Activated CD4-positive, alpha-beta T cell treated with anti-CD3 and anti-CD28 coated beads, Interleukin-2, amount 10 ng/mL, durations not matched to agents 7 days and 5 days (primary cell): Measurements from ENCODE around the gene IPO9. TPM values are rescaled to one million over a fixed set of nuclear protein-coding genes. Genes with fewer than 3 reads are reported as not detected.
A peak's percentile ranks its signal among the peaks of the same experiment; 100 is the strongest.

Source experiments
- CTCF ChIA-PET: fragments of 350-600 bp; sonication (Branson Sonifier 250); formaldehyde crosslinking; loops from one replicate; lab custom pipeline; 2021; ENCODE audit warnings: antibody characterized with exemption; lab: Charles Lee
- POLR2A ChIA-PET: fragments of 350-600 bp; sonication (Branson Sonifier 250); formaldehyde crosslinking; loops from one replicate; lab custom pipeline; 2021; ENCODE audit warnings: antibody characterized with exemption; lab: Charles Lee
- DNase-seq: peaks from one replicate; pipeline ENCODE4 v3.0.0-alpha.2; 2020
- H3K27ac Mint-ChIP-seq: one replicate; pipeline ENCODE4 v1.8.0; 2021; ENCODE audit warnings: mild to moderate bottlenecking, moderate library complexity, mixed read lengths
- H3K27me3 Mint-ChIP-seq: one replicate; pipeline ENCODE4 v1.8.0; 2021; ENCODE audit warnings: mixed read lengths
- H3K36me3 Mint-ChIP-seq: one replicate; pipeline ENCODE4 v1.8.0; 2021; ENCODE audit warnings: low read depth, mixed read lengths
- H3K4me1 Mint-ChIP-seq: one replicate; pipeline ENCODE4 v1.8.0; 2021; ENCODE audit warnings: mixed read lengths
- H3K4me3 Mint-ChIP-seq: one replicate; pipeline ENCODE4 v1.8.0; 2021; ENCODE audit warnings: mild to moderate bottlenecking, moderate library complexity, mixed read lengths
- H3K9me3 Mint-ChIP-seq: one replicate; pipeline ENCODE4 v1.8.0; 2021; ENCODE audit warnings: mixed read lengths
- total RNA-seq, 2 experiments: library from RNA; stranded (reverse); gene quantifications; one replicate each; pipeline ENCODE4 v1.2.3, GENCODE V29; 2021

IPO9 gene
- total RNA-seq: 10 to 100 TPM; 47.9 to 52.4 TPM

DNA sequence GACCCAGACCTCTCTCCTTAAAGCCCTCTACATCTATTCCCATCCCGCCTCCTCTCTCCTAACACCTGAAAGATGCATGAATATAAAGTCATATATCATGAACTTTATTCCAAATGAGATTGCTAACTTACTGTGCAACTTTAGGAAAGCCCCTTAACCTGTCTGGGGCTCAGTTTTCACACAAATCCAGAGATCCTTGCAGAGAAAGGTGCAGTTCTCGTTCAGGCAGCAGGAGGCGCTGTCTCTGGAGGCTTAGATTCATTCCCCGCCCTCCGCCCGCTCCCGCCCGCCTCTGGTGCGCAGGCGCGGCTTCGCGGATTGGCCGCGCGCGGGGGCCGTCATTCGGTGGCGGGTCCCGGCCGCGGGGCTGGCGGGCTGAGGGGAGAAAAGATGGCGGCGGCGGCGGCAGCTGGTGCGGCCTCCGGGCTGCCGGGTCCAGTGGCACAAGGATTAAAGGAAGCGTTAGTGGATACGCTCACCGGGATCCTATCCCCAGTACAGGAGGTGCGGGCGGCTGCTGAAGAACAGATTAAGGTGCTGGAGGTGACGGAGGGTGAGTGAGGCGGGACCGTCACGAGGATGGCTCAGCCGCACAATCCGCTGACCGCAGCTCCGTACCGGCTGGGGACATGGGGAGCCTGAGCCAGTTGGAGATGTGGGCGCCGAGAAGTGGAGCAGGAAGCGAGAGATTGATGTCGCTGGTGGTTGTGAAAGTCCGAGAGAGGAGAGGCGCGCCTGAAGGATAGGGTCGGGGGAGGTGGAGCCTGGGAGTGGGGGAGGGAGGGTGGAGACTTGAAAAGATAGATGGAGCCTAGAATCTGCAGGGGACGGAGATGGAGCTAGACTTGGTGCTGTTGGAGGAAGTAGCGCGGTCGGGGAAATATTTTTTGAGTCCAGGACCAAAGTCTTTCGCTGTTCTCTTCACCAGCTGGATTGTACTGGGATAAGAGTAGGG is at the start of gene IPO9:
TSS of gene IPO9 (plus strand) at position 338 of the 955 bp plus-strand sequence. CDS start at position 391, 53 bp downstream.
- Mint-ChIP-seq H3K36me3 (peaks cover 13% of the 10 kb centered on the region), H3K27ac (peak within 1 kb of the TSS; percentile 97), H3K4me3 (peak within 1 kb of the TSS; percentile 94), H3K9me3 (no peaks in the 10 kb centered on the region), H3K4me1 (peaks cover 40% of the 10 kb centered on the region), H3K27me3 (no peaks in the 10 kb centered on the region)
- peak; percentile 95 for DNase-seq
- CTCF ChIA-PET: interaction anchor here (0.6 to 2.8 kb wide), 18 partner anchors 9 to 314 kb away, joined by 3 to 15 read pairs (median 4); no protein-coding TSS in a partner anchor
- POLR2A ChIA-PET: no interaction called here

DNA sequence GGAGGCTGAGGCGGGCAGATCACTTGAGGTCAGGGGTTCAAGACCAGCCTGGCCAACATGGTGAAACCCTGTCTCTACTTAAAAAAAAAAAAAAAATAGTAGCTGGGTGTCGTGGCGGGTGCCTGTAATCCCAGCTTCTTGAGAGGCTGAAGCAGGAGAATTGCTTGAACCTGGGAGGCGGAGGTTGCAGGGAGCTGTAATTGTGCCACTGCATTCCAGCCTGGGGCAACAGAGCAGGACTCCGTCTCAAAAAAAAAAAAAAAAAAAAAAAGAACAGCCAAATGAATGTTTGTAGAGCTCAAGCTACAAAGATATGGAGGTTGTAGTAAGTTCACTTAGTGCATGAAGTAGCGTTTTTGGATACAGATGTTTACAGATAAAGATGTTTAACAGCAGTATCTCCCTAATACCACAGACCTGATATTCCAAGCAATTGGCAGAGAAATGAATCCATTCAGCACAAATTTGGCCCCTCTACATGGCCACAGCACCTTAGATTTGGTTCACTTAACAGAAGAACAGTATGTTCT is 49.5 kb upstream of the IPO9 start:
- CTCF ChIA-PET: interaction anchor here (0.7 kb wide), 2 partner anchors 25 to 117 kb away, joined by 3 read pairs; no protein-coding TSS in a partner anchor
- no peak overlapping the region for H3K27ac Mint-ChIP-seq
- no peaks in the 10 kb centered on the region for H3K36me3 Mint-ChIP-seq
- DNase-seq: no peak
- no peaks in the 10 kb centered on the region for H3K4me1 Mint-ChIP-seq
- peaks cover 8% of the 10 kb centered on the region for H3K27me3 Mint-ChIP-seq
- no peaks in the 10 kb centered on the region for H3K9me3 Mint-ChIP-seq
- POLR2A ChIA-PET: no interaction called here
- no peak overlapping the region for H3K4me3 Mint-ChIP-seq

DNA sequence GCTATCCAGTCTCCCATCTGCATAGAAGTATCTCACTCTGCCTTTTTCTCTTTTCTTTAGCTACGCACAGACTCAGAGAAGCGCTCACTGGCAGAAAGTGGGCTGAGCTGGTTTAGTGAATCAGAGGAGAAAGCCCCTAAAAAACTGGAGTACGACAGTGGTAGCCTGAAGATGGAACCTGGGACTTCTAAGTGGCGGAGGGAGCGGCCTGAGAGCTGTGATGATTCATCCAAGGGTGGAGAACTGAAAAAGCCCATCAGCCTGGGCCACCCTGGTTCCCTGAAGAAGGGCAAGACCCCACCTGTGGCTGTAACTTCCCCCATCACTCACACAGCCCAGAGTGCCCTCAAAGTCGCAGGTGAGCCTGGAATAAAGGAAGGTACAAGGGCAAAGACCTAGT is 48.0 kb upstream of the IPO9 start:
- DNase-seq: no peak
- Mint-ChIP-seq H3K4me3 (no peak overlapping the region), H3K9me3 (no peaks in the 10 kb centered on the region), H3K36me3 (no peaks in the 10 kb centered on the region), H3K27me3 (peaks cover 3% of the 10 kb centered on the region), H3K27ac (no peak overlapping the region), H3K4me1 (no peaks in the 10 kb centered on the region)
- CTCF ChIA-PET: no interaction called here
- POLR2A ChIA-PET: no interaction called here

DNA sequence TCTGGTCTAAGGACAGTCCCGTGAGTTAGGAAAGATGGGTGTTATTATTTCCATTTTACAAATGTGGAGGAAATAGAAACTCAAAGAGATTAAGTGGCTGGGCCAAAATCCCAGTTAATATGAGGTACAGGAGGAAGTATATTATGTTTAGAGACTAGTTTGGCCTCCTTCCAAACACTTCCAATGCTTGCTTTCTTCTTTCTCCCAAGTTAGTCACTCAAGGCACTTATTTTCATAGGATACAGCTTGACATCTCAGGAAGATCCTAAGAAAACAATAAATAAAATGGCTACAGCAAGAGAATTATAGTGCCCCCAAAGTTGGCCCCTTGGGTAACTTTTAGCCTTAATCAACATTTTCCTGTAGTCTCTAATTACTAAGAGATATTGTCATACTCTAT is 47.5 kb upstream of the IPO9 start:
- Mint-ChIP-seq H3K9me3 (no peaks in the 10 kb centered on the region), H3K27me3 (peaks cover 3% of the 10 kb centered on the region), H3K4me3 (no peak overlapping the region), H3K36me3 (no peaks in the 10 kb centered on the region), H3K27ac (no peak overlapping the region), H3K4me1 (no peaks in the 10 kb centered on the region)
- ChIA-PET CTCF (no interaction called here), POLR2A (no interaction called here)
- no peak for DNase-seq

DNA sequence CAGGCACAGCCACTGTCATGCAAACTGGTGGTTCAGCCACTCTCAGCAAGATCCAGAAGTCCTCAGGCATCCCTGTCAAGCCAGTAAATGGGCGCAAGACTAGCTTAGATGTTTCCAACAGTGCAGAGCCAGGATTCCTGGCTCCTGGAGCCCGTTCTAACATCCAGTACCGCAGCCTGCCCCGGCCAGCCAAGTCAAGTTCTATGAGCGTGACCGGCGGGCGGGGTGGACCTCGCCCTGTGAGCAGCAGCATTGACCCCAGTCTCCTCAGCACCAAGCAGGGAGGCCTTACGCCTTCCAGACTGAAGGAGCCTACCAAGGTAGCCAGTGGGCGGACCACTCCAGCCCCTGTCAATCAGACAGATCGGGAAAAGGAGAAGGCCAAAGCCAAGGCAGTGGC is 46.6 kb upstream of the IPO9 start:
- ChIA-PET CTCF (interaction anchor here (0.8 to 1.3 kb wide), 2 partner anchors 11 to 46 kb away, joined by 3 to 4 read pairs; no protein-coding TSS in a partner anchor), POLR2A (no interaction called here)
- H3K27me3 Mint-ChIP-seq: peaks cover 3% of the 10 kb centered on the region
- no peak overlapping the region for H3K4me3 Mint-ChIP-seq
- H3K9me3 Mint-ChIP-seq: no peaks in the 10 kb centered on the region
- H3K27ac Mint-ChIP-seq: no peak overlapping the region
- no peaks in the 10 kb centered on the region for H3K36me3 Mint-ChIP-seq
- no peak for DNase-seq
- no peaks in the 10 kb centered on the region for H3K4me1 Mint-ChIP-seq

DNA sequence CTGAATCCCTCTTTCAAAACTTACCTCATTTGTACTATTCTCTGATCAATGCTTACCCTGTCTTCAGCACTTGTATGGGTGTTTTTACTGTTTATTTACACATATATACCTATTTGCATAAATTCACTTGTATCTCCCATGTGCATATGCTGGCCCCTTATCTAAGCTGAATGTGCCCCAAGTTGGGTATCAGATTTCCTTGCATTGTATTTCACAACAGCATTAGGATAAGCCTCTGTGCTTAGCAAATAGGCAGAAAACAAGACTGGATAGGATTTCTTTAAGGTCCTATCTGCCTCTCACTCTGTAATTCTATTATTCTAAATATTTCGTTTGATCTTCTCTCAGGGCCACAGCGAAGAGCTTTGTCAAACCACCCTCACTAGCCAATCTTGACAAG is 45.9 kb upstream of the IPO9 start:
- Mint-ChIP-seq H3K36me3 (no peaks in the 10 kb centered on the region), H3K4me3 (no peak overlapping the region), H3K27ac (no peak overlapping the region), H3K4me1 (no peaks in the 10 kb centered on the region), H3K9me3 (no peaks in the 10 kb centered on the region), H3K27me3 (peaks cover 3% of the 10 kb centered on the region)
- no peak for DNase-seq
- POLR2A ChIA-PET: no interaction called here
- CTCF ChIA-PET: interaction anchor here (0.6 to 1.3 kb wide), 3 partner anchors 10 to 1688 kb away, joined by 3 to 5 read pairs (median 4); no protein-coding TSS in a partner anchor

DNA sequence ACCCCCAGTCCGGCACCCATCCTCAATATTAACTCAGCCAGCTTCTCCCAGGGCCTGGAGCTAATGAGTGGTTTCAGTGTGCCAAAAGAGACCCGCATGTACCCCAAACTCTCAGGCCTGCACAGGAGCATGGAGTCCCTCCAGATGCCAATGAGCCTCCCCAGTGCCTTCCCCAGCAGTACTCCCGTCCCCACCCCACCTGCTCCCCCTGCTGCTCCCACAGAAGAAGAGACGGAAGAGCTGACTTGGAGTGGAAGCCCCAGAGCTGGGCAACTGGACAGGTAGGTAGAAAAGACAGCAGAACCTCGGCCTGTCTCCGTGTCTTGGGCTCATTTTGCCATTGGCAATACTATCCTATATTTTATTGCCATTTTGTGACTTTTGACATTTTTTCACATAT is 45.4 kb upstream of the IPO9 start:
- Mint-ChIP-seq H3K36me3 (no peaks in the 10 kb centered on the region), H3K9me3 (no peaks in the 10 kb centered on the region), H3K4me1 (no peaks in the 10 kb centered on the region), H3K4me3 (no peak overlapping the region), H3K27me3 (peaks cover 3% of the 10 kb centered on the region), H3K27ac (no peak overlapping the region)
- POLR2A ChIA-PET: no interaction called here
- DNase-seq: no peak
- CTCF ChIA-PET: interaction anchor here (0.5 to 1.3 kb wide), 4 partner anchors 10 to 1688 kb away, joined by 3 to 5 read pairs (median 4); no protein-coding TSS in a partner anchor

DNA sequence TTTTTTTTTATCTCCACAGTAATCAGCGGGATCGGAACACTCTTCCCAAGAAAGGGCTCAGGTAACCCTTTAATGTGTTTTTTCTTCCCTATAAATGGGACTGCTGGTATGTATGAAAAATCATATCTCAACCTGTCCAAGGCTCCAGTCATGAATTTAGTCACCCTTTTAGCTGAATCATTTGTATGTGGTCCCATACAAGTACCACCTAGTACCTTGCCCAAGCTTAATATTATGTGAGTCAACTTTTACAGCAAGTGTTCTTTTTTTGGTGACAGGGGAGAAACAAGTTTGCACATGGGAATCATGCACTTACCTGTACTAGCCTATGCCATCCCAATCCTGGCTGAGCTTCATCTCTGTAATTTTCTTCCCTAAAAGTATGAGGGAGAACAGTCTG is 43.7 kb upstream of the IPO9 start:
- no peaks in the 10 kb centered on the region for H3K9me3 Mint-ChIP-seq
- no peak overlapping the region for H3K4me3 Mint-ChIP-seq
- peaks cover 2% of the 10 kb centered on the region for H3K4me1 Mint-ChIP-seq
- H3K36me3 Mint-ChIP-seq: no peaks in the 10 kb centered on the region
- CTCF ChIA-PET: interaction anchor here (1.4 kb wide), 1 partner anchor 272 kb away, joined by 3 read pairs; no protein-coding TSS in a partner anchor
- POLR2A ChIA-PET: no interaction called here
- no peak overlapping the region for H3K27ac Mint-ChIP-seq
- no peak for DNase-seq
- H3K27me3 Mint-ChIP-seq: no peaks in the 10 kb centered on the region

DNA sequence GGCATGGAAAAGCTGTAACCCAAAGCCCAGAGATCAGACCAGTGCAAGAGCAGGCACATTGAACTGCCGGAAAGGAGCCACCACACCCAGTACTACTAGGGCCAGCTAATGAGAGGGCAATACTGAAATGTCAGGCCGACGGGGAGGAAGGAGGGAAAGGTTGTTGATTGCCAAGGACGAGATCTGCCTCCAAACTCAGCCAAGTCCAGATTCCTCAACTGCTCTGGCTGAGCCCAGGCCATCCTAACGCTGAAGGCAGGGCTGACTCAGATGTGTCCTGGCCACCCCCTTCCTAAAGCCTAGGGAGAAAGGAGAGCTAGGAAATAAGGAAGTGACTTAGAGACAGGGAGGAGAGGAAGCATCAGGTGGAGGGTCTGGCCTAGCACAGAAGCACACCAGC is 42.1 kb upstream of the IPO9 start:
- CTCF ChIA-PET: no interaction called here
- H3K4me1 Mint-ChIP-seq: peaks cover 14% of the 10 kb centered on the region

DNA sequence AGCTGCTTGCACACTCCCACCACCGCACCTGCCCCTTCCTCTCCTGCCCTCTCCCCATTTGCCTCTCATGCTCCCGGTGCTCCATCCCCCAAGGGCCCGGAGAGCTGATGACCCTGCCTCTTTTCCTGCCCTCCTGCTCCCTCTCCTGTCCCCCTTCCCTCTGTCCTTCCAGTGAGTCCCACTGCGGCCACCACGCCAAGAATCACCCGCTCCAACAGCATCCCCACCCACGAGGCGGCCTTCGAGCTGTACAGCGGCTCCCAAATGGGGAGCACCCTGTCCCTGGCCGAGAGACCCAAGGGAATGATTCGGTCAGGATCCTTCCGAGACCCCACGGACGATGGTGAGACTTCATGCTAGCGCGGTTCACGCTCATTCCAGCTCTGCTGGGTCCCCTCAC is 40.7 kb upstream of the IPO9 start:
- CTCF ChIA-PET: interaction anchor here (0.7 to 1.0 kb wide), 2 partner anchors 23 to 80 kb away, joined by 3 read pairs; no protein-coding TSS in a partner anchor
- no peak for DNase-seq
- H3K4me3 Mint-ChIP-seq: no peak overlapping the region
- H3K27me3 Mint-ChIP-seq: no peaks in the 10 kb centered on the region
- no peak overlapping the region for H3K27ac Mint-ChIP-seq
- H3K9me3 Mint-ChIP-seq: no peaks in the 10 kb centered on the region
- POLR2A ChIA-PET: no interaction called here
- peaks cover 22% of the 10 kb centered on the region for H3K4me1 Mint-ChIP-seq
- H3K36me3 Mint-ChIP-seq: no peaks in the 10 kb centered on the region

More for the DNA sequence above, 42.1 kb upstream of the IPO9 start:
- DNase-seq: no peak
- H3K27ac Mint-ChIP-seq: no peak overlapping the region
- no peaks in the 10 kb centered on the region for H3K9me3 Mint-ChIP-seq
- POLR2A ChIA-PET: no interaction called here
- H3K4me3 Mint-ChIP-seq: no peak overlapping the region
- no peaks in the 10 kb centered on the region for H3K36me3 Mint-ChIP-seq
- H3K27me3 Mint-ChIP-seq: no peaks in the 10 kb centered on the region

DNA sequence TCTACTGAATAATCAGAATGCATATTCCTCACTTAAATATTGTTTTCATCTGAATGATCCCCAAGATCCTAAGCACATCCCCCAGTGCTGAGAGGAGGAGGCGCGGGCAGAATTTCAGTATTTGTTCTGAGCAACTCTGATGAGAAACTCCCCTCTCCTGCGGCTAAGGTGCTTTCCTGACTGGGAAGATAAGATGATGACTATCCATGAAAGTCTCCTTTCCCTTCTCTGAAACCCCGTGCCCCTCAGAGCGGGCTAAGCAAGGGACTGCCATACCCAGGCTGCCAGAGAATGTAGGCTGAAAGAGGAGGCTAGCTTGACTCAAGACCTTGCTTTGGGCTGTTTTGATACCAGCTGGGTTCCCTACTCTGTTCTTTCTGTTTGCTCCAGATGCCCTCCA is 39.7 kb upstream of the IPO9 start:
- no peaks in the 10 kb centered on the region for H3K36me3 Mint-ChIP-seq
- no peak overlapping the region for H3K4me3 Mint-ChIP-seq
- H3K27me3 Mint-ChIP-seq: no peaks in the 10 kb centered on the region
- H3K4me1 Mint-ChIP-seq: peaks cover 22% of the 10 kb centered on the region
- no peak for DNase-seq
- no peak overlapping the region for H3K27ac Mint-ChIP-seq
- ChIA-PET CTCF (interaction anchor here (1.0 to 1.2 kb wide), 2 partner anchors 24 to 80 kb away, joined by 3 read pairs; no protein-coding TSS in a partner anchor), POLR2A (no interaction called here)
- H3K9me3 Mint-ChIP-seq: no peaks in the 10 kb centered on the region

DNA sequence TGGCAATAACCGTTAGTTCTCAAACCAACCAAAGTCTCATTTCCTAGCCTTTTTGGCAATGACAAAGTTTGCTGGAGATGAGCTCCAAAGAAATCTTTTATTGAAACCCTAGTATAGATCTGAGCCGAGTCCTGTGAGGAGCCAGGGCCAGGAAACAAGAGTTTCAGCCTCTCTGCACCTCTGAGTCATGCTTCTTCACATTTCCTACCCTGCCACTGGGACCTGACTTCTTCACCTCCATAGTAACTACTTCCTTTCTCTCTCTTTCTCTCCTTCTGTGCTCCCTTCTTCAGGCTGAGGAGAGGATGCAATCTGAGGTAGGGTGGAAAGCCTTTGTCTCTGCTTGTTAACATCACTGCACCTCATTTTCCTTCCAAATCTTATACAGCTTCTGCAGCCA is 38.7 kb upstream of the IPO9 start:
- Mint-ChIP-seq H3K4me3 (no peak overlapping the region), H3K9me3 (no peaks in the 10 kb centered on the region), H3K36me3 (no peaks in the 10 kb centered on the region), H3K4me1 (peaks cover 22% of the 10 kb centered on the region), H3K27ac (no peak overlapping the region), H3K27me3 (no peaks in the 10 kb centered on the region)
- CTCF ChIA-PET: interaction anchor here (1.3 kb wide), 1 partner anchor 81 kb away, joined by 5 read pairs; no protein-coding TSS in a partner anchor
- POLR2A ChIA-PET: no interaction called here
- DNase-seq: no peak
